Duodenal mucosa (tissue), 2 donors: ENCODE measurements around the gene C1orf159.
A peak's percentile ranks its signal among the peaks of the same experiment; 100 is the strongest.
"Not testable (repeated sequence)": the region's sequence is repeated elsewhere in the genome, so short reads cannot be mapped to it uniquely, and the experiment has no call there.

Source experiments
- H3K27ac ChIP-seq: one replicate; pipeline ENCODE4 v1.7.0; 2013; ENCODE audit warnings: low read depth, low read length
- H3K27me3 ChIP-seq, 2 donors: one replicate each; pipeline ENCODE4 v1.7.0; 2013; ENCODE audit warnings: low read length in 2 of 2, control low read depth in 1 of 2; ENCODE audit not compliant: insufficient read depth in 2 of 2, control insufficient read depth in 1 of 2
- H3K36me3 ChIP-seq, 2 donors: one replicate each; pipeline ENCODE4 v1.7.0; 2013; ENCODE audit warnings: low read length in 2 of 2, control low read depth in 1 of 2; ENCODE audit not compliant: insufficient read depth in 2 of 2, control insufficient read depth in 1 of 2
- H3K4me1 ChIP-seq, 2 donors: one replicate each; pipeline ENCODE4 v1.7.0; 2013; ENCODE audit warnings: low read length in 2 of 2, control low read depth in 1 of 2; ENCODE audit not compliant: insufficient read depth in 2 of 2, control insufficient read depth in 1 of 2
- H3K4me3 ChIP-seq, 2 donors: one replicate each; pipeline ENCODE4 v1.7.0; 2013; ENCODE audit warnings: low read length in 2 of 2, low read depth in 1 of 2
- H3K9ac ChIP-seq, 2 donors: one replicate each; pipeline ENCODE4 v1.7.0; 2013; ENCODE audit warnings: low read length in 2 of 2, low read depth in 1 of 2
- H3K9me3 ChIP-seq, 2 donors: one replicate each; pipeline ENCODE4 v1.7.0; 2013; ENCODE audit warnings: low read length in 2 of 2, control low read depth in 1 of 2; ENCODE audit not compliant: control insufficient read depth in 1 of 2

The C1orf159 gene

DNA sequence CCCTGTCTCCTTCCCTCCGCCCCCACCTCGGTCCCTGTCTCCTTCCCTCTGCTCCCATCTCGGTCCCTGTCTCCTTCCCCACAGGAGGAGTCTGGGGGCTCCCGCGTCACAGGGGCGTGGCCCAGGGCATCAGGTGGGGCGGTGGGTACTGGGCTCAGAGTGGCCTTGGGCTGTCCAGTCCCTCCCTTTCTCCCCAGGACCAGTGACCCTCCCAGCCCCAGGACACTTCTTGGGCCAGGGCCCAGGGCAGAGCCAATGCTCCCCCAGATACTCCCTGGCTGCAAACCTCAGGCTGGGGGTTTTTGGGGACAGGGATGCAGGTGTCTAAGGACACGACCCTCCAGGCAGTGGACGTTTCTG is 35.0 kb downstream of the C1orf159 start:
- Histone ChIP-seq H3K36me3 (no peaks in the 10 kb centered on the region), H3K9me3 (no peaks in the 10 kb centered on the region), H3K27ac (no peak overlapping the region)

DNA sequence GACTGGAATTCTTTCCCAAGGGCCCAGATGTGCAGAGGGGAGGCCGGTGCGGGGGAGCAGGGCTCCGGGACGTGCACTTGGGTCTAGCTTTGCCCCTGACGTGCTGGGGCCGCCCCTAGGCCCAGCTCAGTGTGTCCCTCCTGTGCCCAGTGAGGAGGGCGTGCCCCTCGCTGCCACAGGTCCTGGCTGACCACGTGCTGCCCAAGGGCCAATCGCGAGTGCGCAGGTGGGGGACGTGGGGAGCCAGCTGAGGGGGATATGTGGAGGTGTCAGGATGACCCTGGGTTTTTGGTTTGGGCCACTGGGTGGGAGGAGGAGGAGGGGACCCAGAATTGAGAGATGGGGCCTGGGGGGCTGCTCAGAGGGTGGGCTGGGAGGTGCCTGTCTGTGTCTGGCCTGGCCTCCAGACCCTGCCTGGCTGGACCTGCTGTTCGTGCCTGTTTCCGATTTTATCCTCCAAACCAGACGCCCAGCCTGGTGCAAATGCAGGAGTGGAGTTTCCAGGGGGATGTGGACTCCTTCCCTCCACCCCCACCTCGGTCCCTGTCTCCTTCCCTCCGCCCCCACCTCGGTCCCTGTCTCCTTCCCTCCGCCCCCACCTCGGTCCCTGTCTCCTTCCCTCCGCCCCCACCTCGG is 35.6 kb downstream of the C1orf159 start:
- Histone ChIP-seq H3K4me3 (peak overlapping the region; percentile 45 to 47), H3K27me3 (peaks cover 0 to 4% of the 10 kb centered on the region in 2 donors), H3K36me3 (no peaks in the 10 kb centered on the region), H3K4me1 (peaks cover 6 to 11% of the 10 kb centered on the region in 2 donors), H3K9ac (no peak overlapping the region), H3K27ac (no peak overlapping the region), H3K9me3 (no peaks in the 10 kb centered on the region)

More for the DNA sequence above, 35.0 kb downstream of the C1orf159 start:
- H3K4me1 ChIP-seq: peaks cover 6 to 11% of the 10 kb centered on the region in 2 donors
- H3K4me3 ChIP-seq: no peak overlapping the region
- peaks cover 0 to 4% of the 10 kb centered on the region in 2 donors for H3K27me3 ChIP-seq
- no peak overlapping the region for H3K9ac ChIP-seq

DNA sequence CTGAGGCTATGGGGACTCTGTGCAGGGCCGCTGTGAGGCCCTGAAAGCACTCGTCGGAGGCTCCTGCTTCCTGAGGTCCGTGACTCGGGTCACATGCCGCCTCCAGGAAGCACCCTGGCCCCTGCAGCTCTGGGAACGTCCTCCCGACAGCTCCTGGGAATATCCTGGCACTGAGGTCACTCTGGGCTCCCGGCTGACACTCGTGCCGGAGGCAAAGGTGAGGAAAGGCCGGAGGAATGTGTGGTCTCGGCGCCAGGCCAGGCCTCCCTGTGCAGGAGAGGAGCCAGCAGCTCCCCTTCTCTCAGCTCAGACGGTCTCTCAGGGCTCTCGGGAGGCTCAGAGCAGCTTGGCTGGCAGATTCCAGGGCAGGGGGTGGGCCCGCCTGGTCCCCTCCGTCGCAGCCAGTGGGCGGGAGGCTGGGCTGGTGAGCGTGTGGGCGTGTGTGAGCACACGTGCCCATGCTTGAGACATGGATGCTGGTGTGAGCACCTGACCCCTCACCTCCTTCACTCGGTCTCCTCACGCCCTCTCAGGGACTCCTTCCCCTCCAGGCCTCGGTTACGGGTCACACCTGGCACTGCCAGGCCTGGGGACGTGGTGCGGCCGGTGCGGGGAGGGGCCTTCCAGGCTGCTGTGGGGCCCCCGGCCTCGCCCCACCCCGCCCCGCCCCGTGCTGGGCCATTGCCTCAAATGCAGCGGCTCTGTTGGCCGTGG is 36.3 kb downstream of the C1orf159 start:
- H3K36me3 ChIP-seq: no peaks in the 10 kb centered on the region
- peaks cover 6 to 14% of the 10 kb centered on the region in 2 donors for H3K4me1 ChIP-seq
- H3K27ac ChIP-seq: no peak overlapping the region
- H3K27me3 ChIP-seq: peaks cover 0 to 9% of the 10 kb centered on the region in 2 donors
- H3K4me3 ChIP-seq: peak overlapping the region; percentile 47 to 58
- peak overlapping the region; percentile 4 to 18 for H3K9ac ChIP-seq
- H3K9me3 ChIP-seq: no peaks in the 10 kb centered on the region

DNA sequence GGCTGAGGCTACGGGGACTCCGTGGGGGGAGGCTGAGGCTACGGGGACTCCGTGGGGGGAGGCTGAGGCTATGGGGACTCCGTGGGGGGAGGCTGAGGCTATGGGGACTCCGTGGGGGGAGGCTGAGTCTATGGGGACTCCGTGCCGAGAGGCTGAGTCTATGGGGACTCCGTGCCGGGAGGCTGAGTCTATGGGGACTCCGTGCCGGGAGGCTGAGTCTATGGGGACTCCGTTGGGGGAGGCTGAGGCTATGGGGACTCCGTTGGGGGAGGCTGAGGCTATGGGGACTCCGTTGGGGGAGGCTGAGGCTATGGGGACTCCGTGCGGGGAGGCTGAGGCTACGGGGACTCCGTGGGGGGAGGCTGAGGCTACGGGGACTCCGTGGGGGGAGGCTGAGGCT is 38.5 kb downstream of the C1orf159 start:
- Histone ChIP-seq H3K27me3 (peaks cover 0 to 15% of the 10 kb centered on the region in 2 donors), H3K4me1 (peaks cover 6 to 22% of the 10 kb centered on the region in 2 donors)
- not testable (repeated sequence) for H3K4me3 ChIP-seq, H3K9ac ChIP-seq, H3K9me3 ChIP-seq, H3K36me3 ChIP-seq, H3K27ac ChIP-seq

DNA sequence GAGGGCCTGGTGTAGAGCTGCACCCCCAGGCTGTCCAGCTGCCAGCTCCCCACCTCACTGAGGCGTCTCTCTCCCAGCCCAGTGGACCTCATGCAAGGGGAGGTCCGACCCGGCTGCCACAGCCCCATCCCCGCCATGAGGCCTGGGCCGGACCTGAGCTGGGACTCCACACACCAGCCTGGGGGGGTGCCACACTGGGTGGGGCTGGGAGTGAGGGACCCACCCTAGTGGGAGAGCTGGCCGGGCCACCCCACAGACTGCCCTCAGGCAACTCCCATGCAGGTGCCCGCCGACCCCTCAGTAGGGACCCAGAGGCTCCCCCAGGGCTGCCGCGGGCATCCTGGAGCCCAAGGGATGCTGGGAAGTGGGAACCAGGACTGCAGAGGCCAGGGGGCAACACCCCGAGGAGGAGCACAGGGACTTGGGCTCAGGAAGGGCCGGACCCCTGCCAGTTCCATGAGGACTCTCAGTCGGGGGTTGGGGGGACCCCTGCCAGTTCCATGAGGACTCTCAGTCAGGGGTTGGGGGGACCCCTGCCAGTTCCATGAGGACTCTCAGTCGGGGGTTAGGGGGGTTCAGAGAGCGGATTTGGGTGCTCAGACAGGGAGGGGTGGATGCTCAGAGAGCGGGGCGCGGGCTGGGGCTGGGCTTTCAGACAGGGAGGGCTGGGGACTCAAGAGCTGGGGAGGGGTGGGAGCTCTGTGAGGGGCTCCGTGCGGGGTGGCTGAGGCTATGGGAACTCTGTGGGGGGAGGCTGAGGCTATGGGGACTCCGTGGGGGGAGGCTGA is 40.5 kb downstream of the C1orf159 start:
- no peak overlapping the region for H3K27ac ChIP-seq

DNA sequence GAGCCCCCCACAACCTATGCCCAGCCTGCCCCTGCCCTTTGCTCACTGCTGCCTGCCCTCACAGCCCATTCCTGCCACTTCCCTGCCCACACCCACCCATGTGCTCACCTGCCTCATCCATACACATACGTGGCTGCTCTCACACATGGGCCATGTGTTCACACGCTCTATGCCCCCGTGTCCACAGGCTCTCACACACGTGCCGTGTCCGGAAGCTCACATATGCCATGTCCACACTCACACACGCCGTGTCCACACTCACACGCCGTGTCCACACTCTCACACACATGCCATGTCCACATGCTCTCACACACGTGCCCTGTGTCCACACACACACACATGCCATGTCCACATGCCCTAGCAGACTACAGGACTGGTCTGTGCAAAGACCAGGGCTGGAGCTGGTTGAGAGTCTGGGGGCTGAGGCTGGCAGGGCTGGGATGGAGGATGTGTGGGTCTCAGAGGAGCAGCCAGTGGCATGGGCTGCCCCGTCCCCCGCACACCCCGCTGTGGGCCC is 41.2 kb downstream of the C1orf159 start:
- Histone ChIP-seq H3K4me1 (peaks cover 5 to 16% of the 10 kb centered on the region in 2 donors), H3K36me3 (no peaks in the 10 kb centered on the region), H3K4me3 (no peak overlapping the region), H3K9ac (no peak overlapping the region), H3K27ac (no peak overlapping the region), H3K9me3 (no peaks in the 10 kb centered on the region), H3K27me3 (peaks cover 0 to 17% of the 10 kb centered on the region in 2 donors)

More for the DNA sequence above, 40.5 kb downstream of the C1orf159 start:
- Histone ChIP-seq H3K36me3 (no peaks in the 10 kb centered on the region), H3K27me3 (peaks cover 0 to 15% of the 10 kb centered on the region in 2 donors), H3K4me1 (peaks cover 6 to 21% of the 10 kb centered on the region in 2 donors), H3K9ac (no peak overlapping the region), H3K4me3 (no peak overlapping the region), H3K9me3 (no peaks in the 10 kb centered on the region)

DNA sequence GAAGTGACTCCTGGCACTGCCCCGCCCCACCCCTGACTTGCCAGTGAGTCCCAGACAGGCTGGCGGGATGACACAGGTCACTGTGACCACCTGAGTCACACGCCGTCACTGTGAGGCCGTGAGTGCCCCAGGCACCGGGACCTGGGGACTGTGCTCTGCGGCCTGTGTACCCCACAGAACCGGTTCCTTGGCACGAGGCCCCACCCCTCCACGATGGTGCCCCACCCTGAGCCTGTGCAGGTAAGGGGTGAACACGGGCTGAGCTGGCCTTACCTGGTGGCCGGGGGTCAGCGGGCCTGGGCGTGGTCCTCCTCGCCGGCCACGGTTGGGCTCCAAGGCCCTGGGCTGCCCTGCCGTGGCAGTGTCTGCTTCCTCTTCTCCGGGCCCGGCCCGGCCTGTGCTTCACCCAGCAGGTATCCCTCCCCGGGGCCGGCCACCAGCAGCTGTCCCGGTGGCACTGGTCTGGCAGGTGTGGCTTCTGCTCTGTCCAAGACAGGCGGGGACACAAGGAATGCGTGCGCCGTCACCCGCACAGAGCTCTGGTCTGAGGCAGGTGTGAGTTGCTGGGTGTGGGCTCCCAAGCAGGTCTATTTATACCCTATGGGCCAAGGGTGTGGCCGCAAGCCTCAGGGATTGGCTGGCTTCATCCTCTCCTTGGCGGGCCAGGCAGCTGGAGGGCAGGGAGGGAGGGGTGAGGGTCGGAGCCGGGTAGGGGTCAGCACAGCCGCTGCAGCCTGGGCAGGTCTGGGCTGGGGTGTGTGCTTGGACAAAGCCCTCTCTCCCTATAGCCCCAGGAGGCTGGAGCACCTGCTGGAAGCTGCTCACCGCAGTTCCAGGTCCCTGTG is 41.9 kb downstream of the C1orf159 start, which contains the start of gene RNF223:
Gene RNF223 (minus strand): TSS at position 564 of the 845 bp plus-strand sequence. CDS start 1,740 bp downstream, outside the sequence.
- H3K9ac ChIP-seq: no peak within 1 kb of the TSS
- no peaks in the 10 kb centered on the region for H3K36me3 ChIP-seq
- H3K4me3 ChIP-seq: no peak within 1 kb of the TSS
- no peak within 1 kb of the TSS for H3K27ac ChIP-seq
- no peaks in the 10 kb centered on the region for H3K9me3 ChIP-seq
- H3K27me3 ChIP-seq: peaks cover 0 to 17% of the 10 kb centered on the region in 2 donors
- peaks cover 0 to 14% of the 10 kb centered on the region in 2 donors for H3K4me1 ChIP-seq

DNA sequence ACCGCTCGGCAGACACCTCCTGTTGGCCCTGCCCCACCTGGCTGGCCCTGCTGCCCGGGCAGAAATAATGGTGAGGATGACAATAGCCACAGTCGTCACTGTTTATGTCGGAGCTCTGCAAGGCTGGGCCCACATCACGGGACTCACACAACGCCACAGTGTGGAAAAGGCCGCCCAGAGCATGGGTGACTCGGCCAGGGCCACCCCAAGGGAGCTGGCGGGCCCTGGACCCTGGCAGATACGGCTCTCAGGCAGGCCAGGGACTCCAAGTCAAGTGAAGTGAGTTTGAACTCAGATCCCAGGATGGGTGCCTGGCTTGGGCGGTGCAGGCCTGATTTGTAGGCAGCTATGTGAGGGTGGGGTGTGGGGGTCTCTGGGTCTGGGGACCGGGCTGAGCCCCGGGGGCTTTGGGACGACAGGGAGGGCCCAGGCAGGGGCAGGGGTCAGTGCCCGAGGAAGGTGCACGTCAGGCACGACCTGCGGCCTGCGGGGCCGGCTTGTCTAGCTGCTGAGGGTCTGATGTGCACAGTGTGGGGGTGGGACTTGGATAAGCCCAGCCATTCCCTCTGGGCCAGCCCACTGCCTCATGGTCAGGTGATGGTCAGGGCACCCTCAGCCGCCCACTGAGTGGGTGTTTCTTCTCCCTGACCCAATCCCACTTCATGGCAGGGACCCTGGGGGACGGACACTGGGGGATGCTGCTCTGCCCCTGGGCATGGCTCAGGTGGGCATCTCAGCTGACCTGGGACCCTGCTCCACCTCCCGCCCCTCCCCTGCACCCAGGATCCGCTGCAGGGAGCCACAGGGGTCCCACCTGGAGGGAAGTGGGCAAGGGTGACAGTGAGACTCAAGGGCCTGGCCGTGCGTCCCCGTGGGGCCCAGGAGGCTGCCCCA is 42.8 kb downstream of the C1orf159 start:
- Histone ChIP-seq H3K9ac (no peak overlapping the region), H3K9me3 (no peaks in the 10 kb centered on the region), H3K36me3 (no peaks in the 10 kb centered on the region), H3K4me3 (no peak overlapping the region), H3K27me3 (peaks cover 0 to 20% of the 10 kb centered on the region in 2 donors), H3K4me1 (peaks cover 2 to 18% of the 10 kb centered on the region in 2 donors), H3K27ac (no peak overlapping the region)
